GM12878 (cell line): Measurements from ENCODE around the gene PPP1R1B. TPM values are rescaled to one million over a fixed set of nuclear protein-coding genes. Genes with fewer than 3 reads are reported as not detected.
A peak's percentile ranks its signal among the peaks of the same experiment; 100 is the strongest.

Experiments used
- ASH2L ChIP-seq: fragments of 300-600, 200-600 bp; sonication (generic); IDR thresholded peaks from 2 replicates; pipeline ENCODE4 v1.6.1; 2017; ENCODE audit warnings: low read depth, mild to moderate bottlenecking, borderline replicate concordance
- CEBPB ChIP-seq, 2 experiments: fragments of 150-350 bp in 1 of 2; IDR thresholded peaks; 2 replicates each; pipeline ENCODE4 v1.6.1; 2012 to 2014; ENCODE audit warnings: low read depth in 2 of 2, low read length in 2 of 2, borderline replicate concordance in 1 of 2, inconsistent platforms in 1 of 2
- GABPA ChIP-seq: IDR thresholded peaks from 2 replicates; pipeline ENCODE4 v1.6.1; 2014; ENCODE audit warnings: antibody characterized with exemption, low read depth, mild to moderate bottlenecking, inconsistent platforms
- IRF4 ChIP-seq: IDR thresholded peaks from 2 replicates; pipeline ENCODE4 v1.6.1; 2011; ENCODE audit warnings: low read depth, low read length
- MEF2A ChIP-seq: IDR thresholded peaks from 2 replicates; pipeline ENCODE4 v1.6.1; 2011; ENCODE audit warnings: low read depth, mild to moderate bottlenecking, low read length, moderate library complexity; ENCODE audit not compliant: insufficient read depth
- MEF2B ChIP-seq: fragments of 450-650 bp; IDR thresholded peaks from 2 replicates; pipeline ENCODE4 v1.6.1; 2018; ENCODE audit warnings: mild to moderate bottlenecking, moderate library complexity; ENCODE audit not compliant: partially characterized antibody, poor library complexity, severe bottlenecking
- MTA3 ChIP-seq: IDR thresholded peaks from 2 replicates; pipeline ENCODE4 v1.6.1; 2012; ENCODE audit warnings: low read length, inconsistent platforms, borderline replicate concordance
- NFYB ChIP-seq: IDR thresholded peaks from 2 replicates; pipeline ENCODE4 v1.6.1; 2011; ENCODE audit warnings: low read depth, mild to moderate bottlenecking, low read length, improper control_type of control experiment, moderate library complexity; ENCODE audit not compliant: insufficient read depth
- POLR2A ChIP-seq: IDR thresholded peaks from 2 replicates; pipeline ENCODE4 v1.6.1; 2011; ENCODE audit warnings: low read depth, mild to moderate bottlenecking, low read length
- RCOR1 ChIP-seq: conservative IDR thresholded peaks from 2 replicates; pipeline ENCODE4 v1.6.1; 2012; ENCODE audit warnings: low read depth, low read length, improper control_type of control experiment
- RELA ChIP-seq: fragments of 450-650 bp; IDR thresholded peaks from 2 replicates; pipeline ENCODE4 v1.8.0; 2014; ENCODE audit warnings: borderline replicate concordance; ENCODE audit not compliant: partially characterized antibody
- SREBF1 ChIP-seq: IDR thresholded peaks from 2 replicates; pipeline ENCODE4 v1.6.1; 2012; ENCODE audit warnings: mild to moderate bottlenecking, low read length
- SUPT20H ChIP-seq: IDR thresholded peaks from 2 replicates; pipeline ENCODE4 v1.6.1; 2011; ENCODE audit warnings: low read depth, mild to moderate bottlenecking, low read length, moderate library complexity, borderline replicate concordance; ENCODE audit not compliant: control insufficient read depth
- TCF7 ChIP-seq: IDR thresholded peaks from 2 replicates; pipeline ENCODE4 v1.6.1; 2014; ENCODE audit warnings: antibody characterized with exemption, borderline replicate concordance
- USF1 ChIP-seq: IDR thresholded peaks from 2 replicates; pipeline ENCODE4 v1.6.1; 2011; ENCODE audit warnings: borderline replicate concordance, low read depth, mild to moderate bottlenecking, moderate library complexity, mixed read lengths, low read length; ENCODE audit not compliant: insufficient read depth; ENCODE audit errors: extremely low read length
- ZBTB33 ChIP-seq: fragments of 450-650 bp; IDR thresholded peaks from 2 replicates; pipeline ENCODE4 v1.6.1; 2017; ENCODE audit warnings: mild to moderate bottlenecking
- ZNF217 ChIP-seq: fragments of 450-650 bp; IDR thresholded peaks from 2 replicates; pipeline ENCODE4 v1.6.1; 2017; ENCODE audit warnings: antibody characterized with exemption, mild to moderate bottlenecking
- ZSCAN29 ChIP-seq: fragments of 450-650 bp; IDR thresholded peaks from 2 replicates; pipeline ENCODE4 v1.6.1; 2017; ENCODE audit warnings: mild to moderate bottlenecking, moderate library complexity
- ZZZ3 ChIP-seq: IDR thresholded peaks from 2 replicates; pipeline ENCODE4 v1.6.1; 2011; ENCODE audit warnings: low read depth; ENCODE audit not compliant: control insufficient read depth, insufficient read length
- polyA plus RNA-seq, 11 experiments: library from polyadenylated mRNA; depleted of rRNA in 4 of 11; unstranded in 6 of 11; stranded (reverse) in 5 of 11; fragments of >200 nt; fragmentation: Nextera tagmentation in 4 of 11; fragmentation: Illumina TruSeq in 1 of 11; extraction: Ambion mirVana in 4 of 11; extraction: Trizol in 1 of 11; gene quantifications; 1 replicate in 1 of 11; 2 replicates in 10 of 11; pipeline versions ENCODE4 v1.2.1 to v1.2.3, GENCODE V29; 2011 to 2016; ENCODE audit warnings: inconsistent platforms in 2 of 11, missing spikeins in 2 of 11, low read depth in 1 of 11
- total RNA-seq, 4 experiments: library from RNA; depleted of rRNA in 3 of 4; stranded (reverse); fragments of >200 nt in 3 of 4; fragmentation: Illumina TruSeq in 1 of 4; extraction: Trizol in 1 of 4; gene quantifications; 2 replicates each; pipeline versions ENCODE4 v1.2.1 to v1.2.3, GENCODE V29; 2013 to 2021
- TF ChIP-seq, protein P1 (sequence below): IDR thresholded peaks from 2 replicates; pipeline ENCODE4 v1.6.1; 2012; ENCODE audit warnings: low read depth, low read length, improper control_type of control experiment
- TF ChIP-seq, protein P2 (sequence below): IDR thresholded peaks from 2 replicates; pipeline ENCODE4 v1.6.1; 2012; ENCODE audit warnings: low read depth, low read length, improper control_type of control experiment

Gene PPP1R1B
- total and polyA plus RNA-seq, 10 of the 15 experiments (the other 5 are each of a cell fraction or from before 2014, with no cell fraction given): 0.08 TPM; not detected in 9

GRCh38 chr17:39621523-39622379 is 5.0 kb upstream of the PPP1R1B start (continued):
- no peak for TF ChIP-seq USF1
- TF ChIP-seq ZZZ3: no peak
- no peak for TF ChIP-seq ASH2L
- TF ChIP-seq, protein P1, sequence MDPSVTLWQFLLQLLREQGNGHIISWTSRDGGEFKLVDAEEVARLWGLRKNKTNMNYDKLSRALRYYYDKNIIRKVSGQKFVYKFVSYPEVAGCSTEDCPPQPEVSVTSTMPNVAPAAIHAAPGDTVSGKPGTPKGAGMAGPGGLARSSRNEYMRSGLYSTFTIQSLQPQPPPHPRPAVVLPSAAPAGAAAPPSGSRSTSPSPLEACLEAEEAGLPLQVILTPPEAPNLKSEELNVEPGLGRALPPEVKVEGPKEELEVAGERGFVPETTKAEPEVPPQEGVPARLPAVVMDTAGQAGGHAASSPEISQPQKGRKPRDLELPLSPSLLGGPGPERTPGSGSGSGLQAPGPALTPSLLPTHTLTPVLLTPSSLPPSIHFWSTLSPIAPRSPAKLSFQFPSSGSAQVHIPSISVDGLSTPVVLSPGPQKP: peak; percentile 29; the same call in 1 of the 2 replicates
- TF ChIP-seq CEBPB (IDR thresholded peaks at IDR 0.05; ENCODE audit: borderline replicate concordance in 1 of 2, low read depth in 2 of 2, low read length in 2 of 2): no peak
- peak; percentile 77 for TF ChIP-seq IRF4
- TF ChIP-seq ZNF217: no peak
- 0 out of 2 replicates have a peak, but pooled peaks have one; percentile 30 for TF ChIP-seq RCOR1
- peak; percentile 46 for TF ChIP-seq RELA
- no peak for TF ChIP-seq SUPT20H
- TF ChIP-seq, protein P2, sequence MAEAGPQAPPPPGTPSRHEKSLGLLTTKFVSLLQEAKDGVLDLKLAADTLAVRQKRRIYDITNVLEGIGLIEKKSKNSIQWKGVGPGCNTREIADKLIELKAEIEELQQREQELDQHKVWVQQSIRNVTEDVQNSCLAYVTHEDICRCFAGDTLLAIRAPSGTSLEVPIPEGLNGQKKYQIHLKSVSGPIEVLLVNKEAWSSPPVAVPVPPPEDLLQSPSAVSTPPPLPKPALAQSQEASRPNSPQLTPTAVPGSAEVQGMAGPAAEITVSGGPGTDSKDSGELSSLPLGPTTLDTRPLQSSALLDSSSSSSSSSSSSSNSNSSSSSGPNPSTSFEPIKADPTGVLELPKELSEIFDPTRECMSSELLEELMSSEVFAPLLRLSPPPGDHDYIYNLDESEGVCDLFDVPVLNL: no peak
- no peak for TF ChIP-seq NFYB
- no peak for TF ChIP-seq MEF2A
- no peak for TF ChIP-seq TCF7
- TF ChIP-seq MEF2B: no peak
- TF ChIP-seq MTA3: no peak
- no peak for TF ChIP-seq GABPA
- TF ChIP-seq ZBTB33: no peak
- no peak for TF ChIP-seq SREBF1
- 0 out of 2 replicates have a peak, but pooled peaks have one; percentile 53 for TF ChIP-seq ZSCAN29
- TF ChIP-seq POLR2A: no peak
